GM18870 (cell line): Measurements from ENCODE around the gene DRGX.

Experiments
- ATAC-seq: cut with Tn5 transposase; IDR thresholded peaks from one replicate; pipeline ENCODE4 v1.9.1; 2021; ENCODE audit warnings: moderate library complexity; ENCODE audit not compliant: unreplicated experiment

Gene DRGX

DNA sequence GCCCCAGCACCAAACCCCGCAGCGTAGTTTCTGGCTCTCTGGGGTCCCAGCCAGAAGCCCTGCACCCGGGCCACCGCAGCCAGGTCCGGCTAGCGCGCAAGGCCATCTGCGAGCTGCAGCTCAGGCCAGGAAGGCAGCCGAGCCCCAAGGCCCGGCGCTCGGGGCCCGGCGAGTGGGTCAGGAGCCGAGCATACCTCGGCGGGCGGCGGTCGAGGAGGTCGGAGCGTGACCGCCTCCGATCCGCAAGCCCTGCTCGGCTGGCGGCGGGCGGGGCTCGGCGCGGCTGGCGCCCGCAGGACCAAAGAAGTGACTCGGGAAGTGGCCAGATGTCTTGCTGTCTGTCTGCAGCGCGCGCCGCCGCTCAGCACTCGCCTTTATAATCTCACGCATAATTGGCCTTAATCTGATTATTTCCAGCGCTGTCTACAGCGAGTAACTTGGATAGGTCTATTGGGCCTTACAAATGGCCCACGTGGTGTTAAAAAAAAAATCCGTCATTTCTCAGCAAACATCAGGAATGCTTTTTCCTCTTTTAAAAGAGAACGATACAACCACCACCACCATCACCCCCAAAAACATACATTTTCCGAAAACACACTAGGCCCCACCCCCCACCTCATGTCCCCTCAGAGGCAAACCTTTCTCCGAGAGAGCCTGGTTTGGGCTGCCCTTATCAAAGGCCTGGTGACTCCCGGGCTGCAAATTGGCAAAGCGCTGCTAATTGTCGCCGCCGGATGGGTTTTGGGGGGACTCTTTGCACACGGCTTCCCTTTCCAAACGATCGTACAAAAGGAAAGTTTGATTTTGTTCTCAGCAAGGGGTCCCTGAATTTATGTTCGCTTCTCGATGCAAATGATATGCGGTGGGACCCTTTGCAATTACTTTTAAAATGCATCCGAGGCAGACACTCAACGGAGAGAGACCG is at the start of gene DRGX:
Gene DRGX (minus strand): TSS at position 349 of the 925 bp plus-strand sequence. CDS start 649 bp downstream, outside the sequence.
- ATAC-seq, result no peak

DNA sequence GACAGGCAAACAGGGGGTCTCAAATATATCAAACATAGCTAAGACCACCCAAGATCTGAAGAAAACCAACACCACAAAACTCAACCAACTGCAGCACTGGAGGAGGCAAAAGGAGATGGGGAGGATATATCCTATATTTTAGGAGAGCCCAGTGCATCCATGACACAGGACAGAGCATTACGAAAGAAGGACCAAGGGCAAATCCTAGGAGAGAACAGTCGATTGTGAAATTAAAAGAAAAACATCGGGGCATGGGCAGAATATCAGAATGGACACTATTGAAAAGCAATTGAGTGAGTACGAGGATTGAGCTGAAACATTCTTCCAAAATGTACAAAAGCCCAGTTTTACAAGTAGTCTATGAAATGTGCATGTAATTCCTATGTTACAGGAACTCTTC is 48.5 kb upstream of the DRGX start:
- ATAC-seq, result no peak

- ATAC-seq, result no peak
Observed at GRCh38 chr10:49442863-49443262, 47.0 kb upstream of the DRGX start.

- ATAC-seq, result no peak
Observed at GRCh38 chr10:49441488-49442476, 45.9 kb upstream of the DRGX start.

GRCh38 chr10:49435225-49435624 is 39.3 kb upstream of the DRGX start:
- ATAC-seq, result no peak

DNA sequence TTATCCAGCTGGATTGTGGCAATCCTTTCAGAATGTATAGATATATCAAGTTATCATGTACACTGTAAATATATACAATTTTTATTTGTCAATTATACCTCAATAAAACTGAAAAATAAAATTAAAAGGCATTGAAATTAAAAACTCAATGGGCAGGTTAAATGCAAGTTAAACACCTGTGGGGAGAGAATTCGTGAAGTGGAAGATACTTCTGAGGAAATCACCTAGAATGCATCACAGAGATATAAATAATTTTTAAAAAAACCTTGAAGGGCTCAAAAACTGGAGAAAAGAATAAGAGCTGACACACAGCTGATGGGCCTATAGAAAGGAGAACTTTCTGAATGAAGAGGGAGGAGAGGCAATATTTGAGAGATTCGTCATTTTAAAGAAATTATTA is 37.2 kb upstream of the DRGX start:
- no peak for ATAC-seq

DNA sequence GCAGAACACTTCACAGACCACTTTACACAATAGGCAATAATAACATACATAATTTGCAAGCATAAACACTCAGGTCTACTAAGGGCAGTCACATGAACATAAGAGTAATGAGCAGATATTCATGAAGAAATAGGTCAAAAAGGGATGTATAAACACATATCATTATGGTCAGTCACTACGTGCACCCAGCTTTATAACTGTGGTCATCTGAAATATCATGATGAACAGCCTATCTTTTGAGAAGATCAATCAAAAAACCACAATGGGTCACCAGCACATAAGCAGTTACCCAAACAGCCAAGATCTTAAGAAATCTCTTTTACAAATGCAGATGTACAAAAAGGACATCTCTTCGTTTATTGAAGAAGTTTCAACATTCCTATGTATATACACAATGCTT is 35.5 kb upstream of the DRGX start:
- ATAC-seq, result no peak

- ATAC-seq, result no peak
Observed at GRCh38 chr10:49429458-49429857, 33.6 kb upstream of the DRGX start.

DNA sequence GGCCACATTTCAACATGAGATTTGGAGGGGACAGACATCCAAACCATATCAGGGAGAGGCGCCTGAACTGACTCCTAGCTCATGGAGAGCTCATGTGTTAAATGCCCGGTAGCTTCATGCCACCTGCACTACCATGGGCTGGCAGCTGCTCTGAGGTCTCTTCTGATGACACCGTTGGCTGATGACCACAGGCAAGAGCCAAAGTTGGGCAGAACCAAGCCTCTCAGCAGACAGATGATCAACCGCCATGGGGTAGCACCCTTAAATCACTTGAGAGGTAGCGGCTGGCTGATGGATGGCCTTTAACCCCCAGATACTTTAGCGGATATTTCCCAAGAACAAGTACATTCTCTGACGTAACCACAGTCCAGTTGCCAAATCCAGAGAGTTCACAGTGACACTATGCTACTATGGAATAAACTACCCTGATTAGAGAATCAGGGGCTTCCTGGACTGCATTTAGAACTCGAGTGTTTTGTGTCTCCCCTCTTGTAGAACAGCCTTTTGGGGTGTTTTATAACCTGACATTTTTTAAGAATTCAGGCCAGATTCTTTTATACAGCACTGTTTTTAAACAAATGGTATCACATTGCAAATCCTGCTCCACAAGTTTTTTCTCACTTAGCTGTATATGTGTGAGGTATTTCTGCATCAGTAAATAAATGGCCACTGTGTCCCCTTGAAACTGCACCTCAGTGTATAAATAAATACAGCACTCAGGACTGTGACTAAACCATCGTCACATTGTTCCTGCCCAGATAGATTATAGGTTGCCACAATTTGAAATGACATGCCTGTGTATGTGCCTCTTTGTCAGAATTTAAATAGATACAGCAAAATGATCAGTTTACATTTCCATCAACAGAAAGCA is 30.8 kb upstream of the DRGX start:
- no peak for ATAC-seq

DNA sequence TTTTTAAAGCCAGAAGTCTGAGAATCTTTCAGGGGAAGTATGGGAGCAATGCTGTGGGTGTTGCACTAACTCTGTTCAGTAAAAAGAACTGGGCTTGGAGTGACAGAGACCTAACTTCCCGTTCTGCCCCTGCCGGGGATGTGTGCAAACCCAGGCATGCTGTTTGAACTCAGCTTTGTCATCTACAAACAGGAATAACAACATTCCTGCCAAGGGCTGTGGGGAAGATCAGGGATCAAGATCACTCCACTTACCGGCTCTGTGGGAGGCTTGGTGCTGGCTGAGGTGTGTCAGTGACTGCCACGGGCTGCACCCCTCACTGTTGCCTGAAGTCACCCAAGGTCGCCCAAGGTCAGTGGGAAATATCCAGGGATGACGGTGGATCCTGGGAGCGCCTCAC is 23.1 kb upstream of the DRGX start:
- no peak for ATAC-seq

DNA sequence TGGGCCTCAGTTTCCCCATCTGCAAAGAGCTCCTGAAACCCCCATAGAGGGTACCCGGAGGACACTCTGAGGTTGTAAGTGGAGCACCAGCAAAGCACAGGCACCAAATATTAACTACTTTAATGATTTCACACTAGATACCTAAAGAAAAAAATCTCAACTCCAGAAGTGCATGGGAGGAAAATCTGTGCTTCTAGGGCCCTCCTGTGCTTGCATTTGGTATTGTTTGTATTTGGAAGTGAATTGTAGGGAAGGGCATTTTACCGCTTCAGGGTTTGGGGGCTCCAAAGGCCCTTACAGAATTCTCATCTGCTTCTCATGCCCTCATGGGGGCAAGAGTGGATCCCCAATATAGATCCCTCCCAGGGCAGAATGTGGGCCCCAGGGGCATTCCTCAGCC is 22.4 kb upstream of the DRGX start:
- ATAC-seq, result no peak

GRCh38 chr10:49418053-49418326 is 22.1 kb upstream of the DRGX start:
- no peak for ATAC-seq

- no peak for ATAC-seq
Observed at GRCh38 chr10:49417311-49418052, 21.6 kb upstream of the DRGX start.

GRCh38 chr10:49415846-49416245 is 20.0 kb upstream of the DRGX start:
- no peak for ATAC-seq

- no peak for ATAC-seq
Observed at GRCh38 chr10:49415109-49415508, 19.2 kb upstream of the DRGX start.

DNA sequence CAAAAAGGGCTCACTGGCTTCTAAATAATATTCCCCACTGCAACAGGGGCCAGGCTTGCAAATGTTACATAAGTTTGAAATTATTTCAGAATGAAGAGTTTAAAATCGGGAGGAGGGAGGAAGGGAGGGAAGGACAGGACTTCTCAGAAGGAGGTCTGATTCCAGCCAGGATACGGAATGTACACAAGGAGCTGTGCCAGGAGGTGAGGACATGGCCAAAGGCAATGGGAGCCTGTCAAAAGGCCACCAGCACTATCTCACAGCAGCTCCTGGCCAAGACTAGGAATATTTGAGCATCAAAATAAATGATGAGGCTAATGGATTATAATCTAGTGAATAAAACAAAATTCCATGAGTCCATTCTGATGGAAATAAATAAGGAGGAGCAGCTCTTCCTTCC is 18.6 kb upstream of the DRGX start:
- no peak for ATAC-seq

GRCh38 chr10:49412571-49412970 is 16.7 kb upstream of the DRGX start:
- no peak for ATAC-seq

- no peak for ATAC-seq
Observed at GRCh38 chr10:49410365-49411074, 14.6 kb upstream of the DRGX start.

GRCh38 chr10:49409755-49410154 is 13.9 kb upstream of the DRGX start:
- no peak for ATAC-seq
